ENCODE data around the gene AZU1.

GRCh38 chr19:876089-876488 lies 48.5 kb downstream of the AZU1 start:
- no peak for TF ChIP-seq CTCF (IDR thresholded peaks at IDR 0.05)
- no peak for TF ChIP-seq POLR2A (IDR thresholded peaks at IDR 0.05)
